RWPE2 (cell line): ENCODE results near the gene SNRPB.

ENCODE experiments used
- ATAC-seq: fragments of 200-7000 bp; cut with Tn5 transposase; 3 replicates; pipeline ENCODE4 v1.9.1; 2021; ENCODE audit warnings: low read depth
- DNase-seq: peaks from one replicate; pipeline ENCODE4 v3.0.0-alpha.2; 2020; ENCODE audit warnings: low spot score
- H3K27ac ChIP-seq: fragments of 450-650 bp; 2 replicates; pipeline ENCODE4 v1.5.1; 2017; ENCODE audit warnings: mild to moderate bottlenecking; ENCODE audit not compliant: poor library complexity, severe bottlenecking
- H3K27me3 ChIP-seq: fragments of 250-450 bp; sonication (Bioruptor Pico); 2 replicates; pipeline ENCODE4 v1.5.1; 2021; ENCODE audit warnings: mild to moderate bottlenecking, moderate library complexity; ENCODE audit not compliant: insufficient read depth, poor library complexity, severe bottlenecking
- H3K36me3 ChIP-seq: fragments of 250-450 bp; sonication (Bioruptor Pico); 2 replicates; pipeline ENCODE4 v1.5.1; 2020; ENCODE audit warnings: low read depth, mild to moderate bottlenecking, moderate library complexity
- H3K4me1 ChIP-seq: fragments of 250-450 bp; sonication (Bioruptor Pico); 2 replicates; pipeline ENCODE4 v1.5.1; 2021; ENCODE audit warnings: mild to moderate bottlenecking, moderate library complexity; ENCODE audit not compliant: insufficient read depth, poor library complexity, severe bottlenecking
- H3K4me3 ChIP-seq: fragments of 250-450 bp; sonication (Bioruptor Pico); 2 replicates; pipeline ENCODE4 v1.5.1; 2021; ENCODE audit warnings: mild to moderate bottlenecking, moderate library complexity; ENCODE audit not compliant: severe bottlenecking
- H3K9me3 ChIP-seq: fragments of 250-450 bp; sonication (Bioruptor Pico); 2 replicates; pipeline ENCODE4 v1.5.1; 2021; ENCODE audit warnings: mild to moderate bottlenecking, moderate library complexity; ENCODE audit not compliant: severe bottlenecking
- CTCF ChIP-seq: fragments of 450-650 bp; IDR thresholded peaks from one replicate; pipeline ENCODE4 v1.5.1; 2017; ENCODE audit warnings: mild to moderate bottlenecking, moderate library complexity; ENCODE audit not compliant: poor library complexity, severe bottlenecking

The SNRPB gene

DNA sequence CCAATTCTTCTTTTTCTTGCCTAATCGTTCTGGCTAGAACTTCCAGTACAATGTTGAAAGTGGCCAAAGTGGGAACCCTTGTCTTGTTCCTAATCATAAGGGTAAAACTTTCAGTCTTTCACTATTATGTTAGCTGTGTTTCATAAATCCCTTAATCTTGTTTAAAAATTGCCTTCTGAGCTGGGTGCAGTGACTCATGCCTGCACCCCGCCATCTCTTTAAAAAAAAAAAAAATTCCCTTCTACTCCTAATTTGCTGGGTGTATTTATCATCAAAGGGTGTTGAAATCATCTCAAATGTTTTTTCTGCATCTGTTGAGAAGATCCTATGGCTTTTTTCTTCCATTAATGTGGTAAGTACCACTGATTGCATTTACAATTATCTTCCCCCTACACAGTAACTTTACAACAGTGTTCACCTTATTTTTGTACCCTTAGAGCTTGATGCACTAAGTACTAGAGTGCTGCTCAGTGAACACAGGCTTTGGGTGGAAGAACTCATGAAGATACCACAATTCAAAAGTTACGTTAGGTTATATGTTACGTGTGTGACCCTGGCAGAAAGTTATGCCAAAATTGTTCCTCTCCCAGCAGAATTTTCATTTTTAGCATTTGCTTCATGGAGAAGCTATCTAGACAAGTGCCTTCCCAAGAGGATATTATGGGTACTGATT is 9.7 kb downstream of the SNRPB start:
- H3K27ac ChIP-seq = no peak overlapping the region
- no peak overlapping the region for H3K4me3 ChIP-seq
- H3K27me3 ChIP-seq = no peaks in the 10 kb centered on the region
- H3K9me3 ChIP-seq = no peaks in the 10 kb centered on the region
- DNase-seq (no peak), ATAC-seq (no peak)
- H3K36me3 ChIP-seq = peaks cover 69% of the 10 kb centered on the region
- no peaks in the 10 kb centered on the region for H3K4me1 ChIP-seq
- no peak for TF ChIP-seq CTCF

GRCh38 chr20:2459981-2460751 is 10.4 kb downstream of the SNRPB start:
- H3K4me3 ChIP-seq = no peak overlapping the region
- H3K27ac ChIP-seq = no peak overlapping the region
- ATAC-seq = no peak
- no peak for TF ChIP-seq CTCF
- no peak for DNase-seq
- no peaks in the 10 kb centered on the region for H3K9me3 ChIP-seq
- H3K4me1 ChIP-seq = no peaks in the 10 kb centered on the region
- H3K36me3 ChIP-seq = peaks cover 62% of the 10 kb centered on the region
- H3K27me3 ChIP-seq = no peaks in the 10 kb centered on the region

DNA sequence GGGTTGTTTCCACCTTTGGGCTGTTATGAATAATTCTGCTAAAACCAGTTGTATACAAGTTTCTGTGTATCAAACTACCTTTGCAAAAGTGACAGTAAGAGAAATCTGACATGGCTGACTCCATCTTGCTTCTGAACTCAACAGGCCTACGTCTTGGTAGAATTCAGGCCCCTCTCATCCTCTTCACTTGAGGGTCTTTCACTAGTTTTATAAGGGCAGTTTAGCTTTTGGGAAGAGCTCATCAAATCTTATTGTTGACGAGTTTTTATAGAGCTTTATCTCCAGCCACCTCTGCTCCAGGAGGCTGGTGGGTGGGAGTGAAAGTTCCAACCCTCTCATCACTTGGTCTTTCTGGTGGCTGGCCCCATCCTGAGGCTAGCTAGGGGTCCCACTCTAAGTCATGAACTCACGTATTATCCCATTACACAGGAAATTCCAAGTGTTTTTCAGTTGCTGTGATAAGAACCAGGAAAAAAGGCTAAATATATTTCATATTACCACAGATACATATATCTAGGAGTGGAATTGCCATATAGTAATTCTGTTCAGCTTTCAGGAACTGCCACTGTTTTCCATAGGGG is 11.6 kb downstream of the SNRPB start:
- no peak overlapping the region for H3K4me3 ChIP-seq
- H3K36me3 ChIP-seq = peaks cover 50% of the 10 kb centered on the region
- no peak for TF ChIP-seq CTCF
- H3K4me1 ChIP-seq = no peaks in the 10 kb centered on the region
- no peaks in the 10 kb centered on the region for H3K9me3 ChIP-seq
- DNase-seq (no peak), ATAC-seq (no peak)
- H3K27ac ChIP-seq = no peak overlapping the region
- no peaks in the 10 kb centered on the region for H3K27me3 ChIP-seq

DNA sequence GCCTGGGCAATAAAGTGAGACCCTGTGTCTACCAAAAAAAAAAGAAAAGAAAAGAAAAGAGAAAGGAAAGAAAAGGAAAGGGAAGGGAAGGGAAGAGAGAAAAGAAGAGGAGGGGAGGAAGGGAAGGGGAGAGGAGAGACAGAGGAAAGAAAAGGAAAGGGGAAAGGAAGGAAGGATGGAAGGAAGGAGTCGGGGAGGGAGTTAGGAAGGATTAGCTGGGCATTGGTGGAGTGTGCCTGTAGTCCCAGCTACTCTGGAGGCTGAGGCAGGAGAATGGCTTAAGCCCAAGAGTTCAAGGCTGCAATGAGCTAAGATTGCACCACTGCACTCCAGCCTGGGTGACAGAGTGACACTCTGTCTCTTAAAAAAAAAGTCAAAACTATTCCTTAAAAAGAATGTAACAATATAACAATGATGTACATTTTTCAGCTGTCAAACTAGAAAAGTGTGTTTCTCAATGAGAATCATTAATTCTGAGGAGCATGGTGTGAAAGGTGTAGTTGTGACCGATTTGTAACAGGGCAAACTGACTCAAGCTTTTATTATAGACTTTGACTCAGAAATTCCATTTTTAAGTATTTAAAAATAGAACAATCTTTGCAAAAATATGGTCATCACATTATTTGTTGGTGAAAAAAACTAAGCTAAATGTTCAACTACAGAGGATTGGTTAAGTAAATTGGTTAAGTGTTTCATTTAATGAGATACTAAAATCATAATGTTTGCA is 14.7 kb downstream of the SNRPB start:
- no peaks in the 10 kb centered on the region for H3K27me3 ChIP-seq
- H3K4me3 ChIP-seq = no peak overlapping the region
- ATAC-seq = no peak
- no peaks in the 10 kb centered on the region for H3K4me1 ChIP-seq
- no peaks in the 10 kb centered on the region for H3K9me3 ChIP-seq
- H3K27ac ChIP-seq = no peak overlapping the region
- DNase-seq = no peak
- no peak for TF ChIP-seq CTCF
- peaks cover 19% of the 10 kb centered on the region for H3K36me3 ChIP-seq
